ENCODE measurements around the gene GCSAM. TPM values are rescaled to one million over a fixed set of nuclear protein-coding genes. Genes with fewer than 3 reads are reported as not detected.
"Not testable (repeated sequence)": the region's sequence is repeated elsewhere in the genome, so short reads cannot be mapped to it uniquely, and the experiment has no call there.

The GCSAM gene
- total RNA-seq, 1 donor from 2014 or later: not detected

DNA sequence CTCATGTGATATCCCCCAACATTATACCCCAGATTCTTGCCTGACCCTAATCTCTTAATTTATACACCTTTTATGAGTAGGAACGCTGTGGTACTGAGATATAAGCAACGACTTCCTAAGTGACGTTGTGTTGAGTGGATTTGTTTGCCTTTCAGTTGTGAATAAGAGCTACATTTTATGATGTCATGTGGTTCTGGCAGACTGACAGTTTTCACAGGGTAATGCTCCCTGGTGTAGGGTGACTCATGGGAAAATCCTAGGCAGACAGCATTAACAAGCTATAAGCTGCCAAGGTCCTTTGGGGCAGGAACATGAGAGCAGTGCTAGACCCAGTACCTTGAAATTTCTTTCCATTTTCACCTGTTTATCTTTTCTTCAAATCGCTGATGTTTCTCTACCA, 35.7 kb downstream of the GCSAM start:
- peak; percentile 98 for DNase-seq

DNA sequence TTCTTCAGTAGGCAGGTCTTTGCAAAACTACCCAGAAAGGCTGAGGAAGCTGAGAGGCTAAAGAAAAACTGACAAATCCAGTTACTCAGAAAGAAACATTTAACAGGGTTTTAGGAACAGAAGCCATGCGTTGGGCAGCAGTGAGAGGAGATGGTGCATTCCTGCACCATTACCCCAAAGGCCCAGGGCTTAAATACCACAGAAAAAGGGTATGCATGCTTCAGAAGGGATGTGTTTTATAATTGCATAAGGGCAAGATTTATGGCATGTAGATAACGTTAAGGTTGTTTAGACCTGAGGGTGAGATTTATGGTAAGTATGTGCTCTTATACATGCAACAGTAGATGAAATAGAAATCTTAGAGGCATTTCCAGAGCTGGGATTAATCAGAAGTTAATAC, 36.9 kb downstream of the GCSAM start:
- no peak for DNase-seq

DNA sequence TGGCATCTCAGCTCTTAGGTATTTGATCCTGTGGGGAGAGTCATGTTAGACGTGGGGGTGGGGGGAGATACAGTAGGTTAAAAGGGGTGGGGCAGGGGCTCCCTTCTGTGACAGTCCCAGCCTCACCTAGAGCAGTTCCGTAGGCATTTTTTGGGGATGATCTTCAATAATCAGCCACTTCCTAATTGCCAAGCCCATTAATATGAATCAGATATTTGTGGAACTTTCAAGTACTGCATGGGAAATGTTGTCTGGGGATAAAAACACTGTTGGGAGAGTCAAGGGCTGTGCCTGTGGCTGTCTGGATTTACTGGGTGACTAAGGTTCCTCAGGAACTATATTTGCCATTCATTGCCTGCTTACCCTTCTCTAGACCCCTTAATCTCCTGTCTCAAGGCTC, 37.3 kb downstream of the GCSAM start:
- DNase-seq: no peak

DNA sequence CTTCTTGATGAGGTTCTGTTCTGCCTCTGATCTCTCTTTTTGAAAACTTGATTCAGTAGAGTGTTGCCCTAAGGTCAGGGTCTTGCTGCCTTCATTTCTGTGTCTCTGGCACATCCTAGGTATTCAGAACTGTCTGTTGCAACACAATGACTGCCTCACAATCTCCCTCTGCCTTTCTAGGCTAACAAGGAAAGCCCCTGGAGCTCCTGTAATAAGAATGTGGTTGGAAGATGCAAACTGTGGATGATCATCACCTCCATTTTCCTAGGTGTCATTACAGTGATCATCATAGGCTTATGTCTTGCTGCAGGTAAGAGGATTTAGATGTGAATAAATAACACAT, 39.9 kb downstream of the GCSAM start:
- DNase-seq: no peak

DNA sequence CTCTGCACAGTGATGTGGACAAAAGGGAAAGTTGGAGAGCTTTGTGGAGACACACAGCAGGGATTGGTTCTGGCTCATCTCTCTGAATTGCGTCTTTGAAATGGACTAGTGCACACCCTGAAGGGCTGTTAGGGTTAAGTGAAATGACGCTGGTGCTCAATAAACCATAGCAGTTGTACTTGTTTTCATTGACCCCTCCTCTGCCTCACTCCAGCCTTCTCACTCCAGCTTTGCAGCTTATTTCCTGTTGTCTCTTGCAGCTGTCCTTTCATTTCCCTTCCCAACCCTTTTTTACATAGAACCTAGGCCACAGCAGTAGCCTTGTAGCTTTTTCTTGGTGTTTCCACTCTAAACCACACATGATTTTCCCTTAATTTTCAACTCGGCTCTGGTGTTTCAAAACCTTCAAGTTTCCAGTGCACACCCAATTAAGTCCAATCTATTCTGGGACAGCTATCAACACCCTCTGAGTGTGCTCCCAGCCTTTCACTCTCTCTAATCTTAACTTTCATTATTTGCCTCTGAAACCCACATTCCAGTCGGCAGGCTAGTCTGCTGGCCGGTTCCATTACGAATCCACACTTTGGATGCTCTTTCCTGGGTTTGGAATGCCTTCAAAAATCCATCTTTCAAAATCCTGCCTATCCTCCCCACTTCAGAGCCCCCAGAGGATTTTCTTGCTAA, 40.4 kb downstream of the GCSAM start:
- DNase-seq: no peak

DNA sequence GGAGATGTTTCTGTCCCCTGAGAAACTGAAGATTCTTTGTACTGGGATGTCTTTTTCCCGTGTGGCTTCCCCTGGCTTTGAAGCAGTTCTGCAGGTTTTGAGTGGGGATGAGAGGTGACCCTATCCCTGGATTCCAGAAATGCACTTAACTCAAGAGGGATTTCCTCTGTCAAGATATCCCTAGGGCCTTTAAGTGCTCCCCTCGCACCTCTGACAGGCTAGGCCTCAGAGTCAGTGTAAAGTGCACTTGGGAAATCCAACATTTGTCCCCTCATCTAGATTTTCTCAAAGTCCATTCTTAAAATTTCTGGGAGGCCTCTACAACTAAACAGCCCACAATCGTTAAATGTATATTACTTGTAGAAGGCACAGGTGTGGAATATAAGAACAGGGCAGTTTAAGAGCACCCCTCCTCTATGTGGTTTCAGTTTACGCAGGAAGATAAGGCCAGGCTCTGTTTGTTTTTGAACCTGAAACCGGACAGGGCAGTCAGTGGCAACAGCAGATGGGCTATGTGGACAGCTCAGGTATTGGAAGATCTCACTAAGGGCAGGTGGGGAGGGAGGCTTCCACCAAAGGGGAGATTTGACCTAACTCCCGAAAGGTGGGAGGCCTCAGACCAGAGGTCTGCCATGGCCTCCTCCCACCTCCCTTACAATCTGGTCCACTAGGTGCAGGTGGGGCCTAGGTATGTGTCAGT, 42.0 kb downstream of the GCSAM start:
- DNase-seq: no peak

DNA sequence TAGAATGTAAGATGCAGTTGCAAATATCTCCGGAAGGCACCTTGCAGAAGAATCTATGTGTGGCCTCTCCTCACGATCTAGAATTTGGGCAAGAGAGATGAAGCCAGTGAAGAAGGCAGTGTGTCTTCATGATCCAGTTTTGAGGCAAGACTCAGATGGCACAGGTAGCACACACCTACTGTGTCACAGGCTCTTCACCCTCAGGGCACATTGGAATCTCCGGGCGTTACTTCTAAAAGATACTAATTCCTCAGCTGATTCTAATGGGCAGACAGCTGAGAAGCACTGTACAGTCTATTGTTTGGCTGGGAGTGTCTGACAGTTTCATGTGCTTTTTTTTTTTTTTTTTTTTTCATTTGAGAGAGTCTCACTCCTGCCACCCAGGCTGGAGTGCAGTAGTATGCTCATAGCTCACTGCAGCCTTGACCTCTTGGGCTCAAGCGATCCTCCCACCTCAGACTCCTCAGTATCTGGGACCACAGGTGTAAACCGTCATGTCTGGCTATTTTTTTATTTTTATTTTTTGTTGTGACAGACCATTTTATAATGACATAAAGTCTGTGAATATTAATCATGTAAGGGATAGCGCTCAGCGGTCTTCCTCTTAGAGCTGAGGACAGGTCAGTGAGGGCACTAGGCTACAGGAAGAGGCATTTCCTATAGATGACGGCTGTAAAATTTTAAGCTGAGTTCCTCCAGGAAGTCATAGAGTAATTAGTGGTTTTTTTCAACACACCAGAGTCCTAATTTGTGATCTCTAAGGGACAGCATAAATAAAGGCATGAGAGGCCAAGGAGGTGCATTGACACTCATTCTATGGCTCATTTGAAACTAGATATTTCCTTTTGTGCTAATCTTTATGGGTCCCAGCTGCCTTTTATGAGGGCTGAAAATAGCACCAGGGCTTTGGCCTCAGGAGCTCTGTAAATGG, 42.8 kb downstream of the GCSAM start:
- DNase-seq: peak; percentile 14

DNA sequence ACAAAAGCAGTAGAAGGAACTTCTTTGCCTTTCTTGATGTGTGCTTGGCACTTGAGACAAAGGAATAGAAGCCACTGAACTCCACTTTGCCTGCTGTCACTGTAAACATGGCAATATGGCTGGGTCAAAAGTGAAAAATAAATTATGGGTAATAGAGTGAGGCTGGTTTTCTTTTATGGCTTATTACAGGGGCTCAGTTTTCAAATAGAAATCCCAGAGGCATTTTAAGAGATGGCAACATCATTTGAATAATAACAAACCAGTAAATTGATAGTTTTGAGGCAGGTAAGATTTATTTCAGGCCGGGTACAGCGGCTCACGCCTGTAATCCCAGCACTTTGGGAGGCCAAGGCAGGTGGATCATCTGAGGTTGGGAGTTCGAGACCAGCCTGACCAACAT, 44.1 kb downstream of the GCSAM start:
- DNase-seq: no peak

DNA sequence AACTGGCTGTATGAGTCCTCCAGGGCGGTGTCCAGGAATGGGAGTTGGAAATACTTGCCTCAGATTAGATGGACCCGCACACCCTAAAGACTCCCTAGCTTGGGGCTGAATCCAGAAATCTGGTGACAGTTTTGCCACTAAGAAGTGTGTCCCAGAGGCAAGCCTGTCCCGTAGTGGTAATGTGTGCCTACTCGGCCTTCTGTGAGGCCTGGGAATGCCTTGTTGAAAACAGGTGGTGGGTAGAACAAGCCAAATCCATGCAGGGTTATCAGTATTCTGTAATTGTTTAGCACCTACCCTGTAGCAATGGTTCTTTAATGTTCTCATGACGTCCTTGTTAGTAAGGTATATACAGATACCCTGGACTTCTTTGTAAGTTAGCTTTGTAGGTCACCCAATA, 45.3 kb downstream of the GCSAM start:
- no peak for DNase-seq

DNA sequence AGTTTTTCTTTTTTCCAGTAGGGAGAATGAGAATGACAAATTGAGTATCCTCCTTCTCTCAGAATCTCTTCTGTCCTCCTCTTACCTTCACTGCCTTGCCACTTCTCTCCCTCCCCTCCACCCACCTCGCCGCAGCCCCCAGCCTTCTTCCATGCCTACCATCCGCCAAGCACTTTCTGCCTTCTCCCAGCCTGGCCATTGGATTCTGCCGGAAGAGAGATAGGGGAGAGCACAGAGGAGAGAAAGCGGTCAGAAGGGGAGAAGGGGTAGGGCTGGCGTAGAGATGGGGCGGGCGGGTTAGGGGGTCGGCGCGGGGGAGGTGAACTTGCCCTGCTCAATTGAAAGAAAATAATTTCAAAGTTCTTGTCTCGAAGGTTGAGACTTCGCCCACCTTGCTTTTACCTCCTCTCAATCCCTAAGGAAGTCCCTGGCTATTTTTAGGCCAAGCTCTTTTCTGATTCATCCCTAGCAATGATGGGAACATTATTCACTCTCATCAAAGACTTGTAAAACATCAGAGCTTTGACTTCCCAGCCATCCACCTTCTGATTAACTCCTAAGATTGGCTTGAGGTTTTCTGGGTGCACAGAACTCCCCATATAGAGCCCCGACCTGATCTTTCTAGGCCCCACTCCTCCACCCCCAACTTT, 46.0 kb downstream of the GCSAM start:
- DNase-seq: peak; percentile 29

DNA sequence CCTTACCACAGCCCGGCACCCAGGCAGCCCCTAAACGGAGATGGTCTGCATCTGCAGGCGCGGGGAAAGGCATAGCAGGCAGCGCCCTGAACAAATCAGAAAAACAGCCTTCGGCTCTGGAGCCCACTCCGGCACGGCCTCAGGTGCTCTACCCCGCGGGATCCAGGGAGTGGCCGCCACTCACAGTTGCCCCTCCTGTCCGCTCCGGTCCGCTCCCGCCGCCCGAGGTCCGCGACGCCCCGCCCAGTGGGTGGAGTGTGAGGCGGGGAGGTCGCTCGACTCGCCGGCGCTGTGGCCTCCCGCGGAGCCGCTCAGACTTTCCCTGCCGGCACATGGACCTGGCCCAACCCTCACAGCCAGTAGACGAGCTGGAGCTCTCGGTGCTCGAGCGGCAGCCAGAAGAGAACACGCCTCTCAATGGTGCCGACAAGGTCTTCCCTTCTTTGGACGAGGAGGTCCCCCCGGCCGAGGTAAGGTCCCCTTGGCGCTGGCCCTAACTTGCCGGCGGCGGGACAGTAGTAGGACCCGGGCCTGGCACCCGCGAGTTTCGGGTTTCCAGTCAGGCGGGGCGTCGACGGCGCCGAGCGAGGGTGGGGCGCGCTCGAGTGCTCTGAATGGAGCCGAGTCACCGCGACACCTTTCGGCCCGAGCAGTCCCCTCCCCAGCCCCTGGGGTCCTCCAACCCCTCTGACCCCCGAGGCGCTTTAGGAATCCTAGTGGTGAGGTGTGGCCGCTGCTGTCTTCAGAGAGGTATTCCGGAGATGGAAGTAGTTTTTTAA, 46.8 kb downstream of the GCSAM start, which contains the start of gene C3orf52:
Gene C3orf52 (plus strand): TSS at position 314 of the 779 bp plus-strand sequence. CDS start 19 bp downstream, at position 333.
- DNase-seq: peak; percentile 77

DNA sequence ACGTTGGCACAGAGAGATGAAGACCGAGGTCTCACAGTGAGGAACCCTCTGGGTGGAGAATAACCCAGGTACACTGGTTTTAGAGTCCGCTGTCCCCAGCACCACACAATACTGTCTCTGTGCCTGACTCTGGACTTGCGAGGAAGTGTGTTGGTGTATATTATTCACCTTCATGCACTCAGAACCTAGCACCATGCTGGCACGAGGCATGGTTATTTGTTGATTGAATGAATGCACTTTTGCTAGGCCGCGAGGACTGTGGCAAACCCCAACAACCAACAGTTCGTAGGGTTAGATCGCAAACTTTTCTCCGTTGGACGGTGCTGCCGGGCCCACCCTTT, 47.3 kb downstream of the GCSAM start:
- no peak for DNase-seq

DNA sequence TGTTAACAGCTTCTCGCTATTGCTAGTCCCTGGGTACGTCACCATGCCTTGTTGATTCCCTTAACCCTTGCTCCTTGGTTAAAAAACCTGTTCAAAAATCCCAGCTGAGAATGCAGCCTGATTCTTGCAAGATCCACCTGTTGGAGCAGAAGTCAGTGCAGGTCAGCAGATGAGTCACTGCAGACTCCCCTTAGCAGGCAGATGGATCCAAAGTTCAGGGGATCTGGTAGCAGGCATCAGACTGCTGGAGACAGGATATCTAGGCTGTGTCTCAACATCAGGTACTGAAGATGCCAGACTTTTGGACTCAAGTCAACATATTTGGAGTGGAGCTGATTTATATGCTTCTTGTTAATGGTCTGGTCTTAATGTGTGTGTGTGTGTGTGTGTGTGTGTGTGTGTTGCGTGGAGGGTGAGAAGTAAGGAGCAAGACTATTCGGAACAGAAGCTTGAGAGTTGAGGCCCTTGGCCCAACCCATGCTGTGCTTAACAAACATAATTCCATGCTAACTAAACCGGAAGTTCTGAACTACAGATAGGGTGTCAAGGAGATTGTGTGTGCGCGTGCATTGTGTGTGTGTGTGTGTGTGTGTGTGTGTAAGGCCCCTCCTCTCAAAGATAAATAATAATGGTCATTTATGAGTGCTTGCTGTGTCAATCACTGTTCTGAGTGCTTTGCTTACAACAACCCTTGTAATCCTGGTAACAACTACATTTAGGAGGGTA, 47.9 kb downstream of the GCSAM start:
- DNase-seq: no peak

DNA sequence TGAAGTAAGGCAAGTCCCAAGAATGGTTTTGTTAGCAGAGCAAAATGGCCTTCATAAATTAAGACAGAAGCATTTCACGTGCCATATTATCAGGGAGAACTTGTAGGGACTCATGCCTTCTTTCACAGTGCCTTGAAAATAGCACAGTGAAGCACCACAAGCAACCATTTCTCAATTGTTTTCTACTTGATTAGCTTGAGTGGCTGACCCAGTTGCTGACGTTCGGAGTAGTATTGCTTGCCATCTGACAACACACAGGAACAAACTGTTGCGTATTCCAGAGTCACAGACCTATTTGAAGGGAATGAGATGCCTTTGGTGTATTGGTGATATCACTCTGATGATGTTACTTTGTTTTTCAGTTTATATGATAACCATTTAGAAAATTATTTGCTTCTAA, 49.8 kb downstream of the GCSAM start:
- no peak for DNase-seq

DNA sequence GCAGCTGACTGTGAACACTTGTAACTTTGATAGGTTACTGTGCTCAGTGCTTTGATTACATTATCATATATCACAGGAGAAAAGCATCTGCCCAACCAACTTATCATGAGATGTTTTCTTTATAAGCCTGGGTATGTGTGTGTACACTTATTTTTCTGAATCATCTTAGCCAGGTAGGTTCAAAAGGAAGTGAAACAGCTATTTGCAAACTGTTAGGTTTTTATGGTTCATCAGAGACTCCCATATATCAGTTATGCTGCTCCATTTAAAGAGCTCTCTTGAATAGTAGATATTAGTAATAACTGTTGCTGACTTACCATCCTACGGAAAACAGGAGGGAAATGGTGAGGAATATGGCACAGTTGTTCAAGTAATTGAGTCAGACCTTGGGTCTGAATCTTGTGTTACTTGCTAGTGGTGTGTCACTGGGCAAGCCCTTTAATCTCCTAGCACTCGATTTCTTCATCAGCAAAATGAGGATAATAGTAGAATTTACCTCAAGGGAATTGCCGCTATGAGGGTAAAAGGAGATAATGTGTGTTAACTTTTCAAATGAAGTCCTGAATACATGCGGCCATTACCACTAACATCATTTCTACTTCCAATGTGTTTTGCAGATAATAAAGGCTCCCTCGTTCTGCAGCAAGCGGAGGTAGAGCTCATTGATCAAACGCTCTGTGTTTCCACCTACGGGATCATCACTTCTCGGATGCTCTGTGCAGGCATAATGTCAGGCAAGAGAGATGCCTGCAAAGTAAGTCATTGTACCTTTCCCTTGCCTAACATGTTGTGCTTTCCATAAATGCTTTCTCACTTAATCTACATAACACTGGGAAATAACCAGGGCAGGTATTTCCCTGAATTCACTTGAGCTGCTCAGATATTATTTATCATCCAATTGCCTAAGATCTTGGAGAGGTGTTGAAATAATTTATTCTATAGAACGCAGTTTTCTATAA, 54.6 kb downstream of the GCSAM start:
- DNase-seq: no peak

DNA sequence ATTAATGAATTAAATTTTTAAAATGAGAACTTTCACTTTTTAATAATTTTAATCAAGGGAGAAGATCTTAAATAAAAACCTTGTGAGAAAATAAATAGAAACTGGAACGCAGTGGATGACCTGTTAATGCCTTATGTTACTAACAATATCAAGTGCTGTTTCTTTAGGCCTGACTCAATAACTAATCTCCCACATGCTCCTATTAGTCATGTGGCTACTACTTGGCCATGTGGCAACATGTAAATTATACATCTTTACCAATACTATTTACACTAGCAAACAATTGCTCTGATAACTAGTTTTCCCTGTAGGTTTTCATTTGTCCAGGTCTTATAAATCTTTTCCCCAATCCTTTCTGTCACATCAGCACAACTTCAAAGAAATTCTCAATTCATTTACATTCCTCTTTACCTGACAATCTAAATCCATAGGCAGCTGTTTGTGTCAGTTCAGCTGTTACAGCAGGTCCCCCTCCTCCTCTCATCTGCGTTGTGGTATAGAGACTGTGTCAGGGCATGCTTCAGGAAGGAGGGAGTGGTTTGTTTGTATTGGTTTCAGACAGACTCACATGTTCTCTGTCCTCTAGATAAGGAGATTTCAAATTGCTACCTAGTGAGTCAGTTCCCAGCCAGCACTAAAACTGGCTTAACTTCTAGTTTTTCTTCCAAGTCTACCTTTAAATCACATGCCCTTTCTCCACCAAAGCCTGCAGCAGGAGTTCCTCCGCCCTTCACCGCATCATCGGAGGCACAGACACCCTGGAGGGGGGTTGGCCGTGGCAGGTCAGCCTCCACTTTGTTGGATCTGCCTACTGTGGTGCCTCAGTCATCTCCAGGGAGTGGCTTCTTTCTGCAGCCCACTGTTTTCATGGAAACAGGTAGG, 58.2 kb downstream of the GCSAM start:
- peak; percentile 72 for DNase-seq

DNA sequence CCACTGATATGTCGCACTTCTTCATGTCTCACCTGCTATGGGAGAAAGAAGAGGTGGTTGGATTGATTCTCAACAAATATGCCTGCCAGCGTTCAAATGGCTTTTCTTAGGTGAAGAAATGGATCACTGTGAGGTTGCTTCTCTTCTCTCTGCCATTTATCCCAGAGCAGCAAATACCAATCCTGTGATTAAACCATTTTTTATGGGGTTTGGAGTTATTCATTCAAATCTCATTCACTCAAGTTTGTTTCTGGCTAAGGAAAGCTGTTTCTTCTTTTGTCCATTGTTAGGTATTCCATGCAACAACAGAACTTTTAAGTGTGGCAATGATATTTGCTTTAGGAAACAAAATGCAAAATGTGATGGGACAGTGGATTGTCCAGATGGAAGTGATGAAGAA, 59.0 kb downstream of the GCSAM start:
- no peak for DNase-seq

DNA sequence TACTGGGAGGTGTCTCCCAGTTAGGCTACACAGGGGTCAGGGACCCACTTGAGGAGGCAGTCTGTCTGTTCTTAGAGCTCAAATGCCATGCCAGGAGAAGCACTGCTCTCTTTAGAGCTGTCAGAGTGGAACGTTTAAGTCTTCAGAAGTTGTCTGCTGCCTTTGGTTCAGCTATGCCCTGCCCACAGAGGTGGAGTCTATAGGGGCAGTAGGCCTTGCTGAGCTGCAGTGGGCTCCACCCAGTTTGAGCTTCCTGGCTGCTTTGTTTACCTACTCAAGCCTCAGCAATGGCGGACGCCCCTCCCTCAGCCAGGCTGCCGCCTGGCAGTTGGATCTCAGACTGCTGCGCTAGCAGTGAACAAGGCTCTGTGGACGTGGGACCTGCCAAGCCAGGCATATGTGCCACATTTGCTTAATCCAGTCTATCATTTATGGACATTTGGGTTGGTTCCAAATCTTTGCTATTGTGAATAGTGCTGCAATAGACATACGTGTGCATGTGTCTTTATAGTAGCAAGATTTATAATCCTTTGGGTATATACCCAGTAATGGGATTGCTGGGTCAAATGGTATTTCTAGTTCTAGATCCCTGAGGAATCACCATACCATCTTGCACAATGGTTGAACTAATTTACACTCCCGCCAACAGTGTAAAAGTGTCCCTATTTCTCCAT, 60.5 kb downstream of the GCSAM start:
- not testable (repeated sequence) for DNase-seq

All from dermis blood vessel endothelial cell (primary cell).